Cardiac muscle cell (in vitro differentiated cells and primary cell): ENCODE results near the gene ATPAF2. TPM values are rescaled to one million over a fixed set of nuclear protein-coding genes. Genes with fewer than 3 reads are reported as not detected.

Experiments used
- DNase-seq, 2 donors: peaks; one replicate each; pipeline versions ENCODE4 v3.0.0 to v3.0.0-alpha.2; 2010 to 2017; ENCODE audit warnings: low read depth in 1 of 2, low spot score in 1 of 2
- H3K27ac ChIP-seq: fragments of 200-600 bp; sonication (generic); 2 replicates; pipeline ENCODE4 v1.5.1; 2016
- H3K27me3 ChIP-seq: fragments of 200-600 bp; sonication (generic); 2 replicates; pipeline ENCODE4 v1.6.0; 2016; ENCODE audit warnings: control low read depth
- H3K36me3 ChIP-seq: fragments of 200-600 bp; sonication (generic); 2 replicates; pipeline ENCODE4 v1.5.1; 2016; ENCODE audit warnings: control low read depth
- H3K4me1 ChIP-seq: fragments of 200-600 bp; sonication (generic); 2 replicates; pipeline ENCODE4 v1.8.1; 2017; ENCODE audit warnings: low read depth, mild to moderate bottlenecking, mixed run types
- H3K4me3 ChIP-seq: fragments of 200-600 bp; sonication (generic); 2 replicates; pipeline ENCODE4 v1.5.1; 2016; ENCODE audit warnings: mild to moderate bottlenecking
- H3K9me3 ChIP-seq: fragments of 200-600 bp; sonication (generic); 2 replicates; pipeline ENCODE4 v1.5.1; 2017; ENCODE audit warnings: low read depth, mild to moderate bottlenecking, control low read depth
- polyA plus RNA-seq: library from polyadenylated mRNA; unstranded; fragments of >200 nt; fragmentation: Nextera tagmentation; extraction: Ambion mirVana; gene quantifications from 2 replicates; pipeline ENCODE4 v1.2.1, GENCODE V29; 2016
- total RNA-seq: library from RNA; depleted of rRNA; stranded (reverse); fragments of >200 nt; gene quantifications from 2 replicates; pipeline ENCODE4 v1.2.3, GENCODE V29; 2016
- TF ChIP-seq, protein P1 (sequence below): IDR thresholded peaks from 2 replicates; pipeline ENCODE4 v1.5.1; 2012; ENCODE audit warnings: low read depth, mild to moderate bottlenecking, low read length

Gene ATPAF2
- total and polyA plus RNA-seq, 2 experiments from 2014 or later: 40.3 to 49.4 TPM

DNA sequence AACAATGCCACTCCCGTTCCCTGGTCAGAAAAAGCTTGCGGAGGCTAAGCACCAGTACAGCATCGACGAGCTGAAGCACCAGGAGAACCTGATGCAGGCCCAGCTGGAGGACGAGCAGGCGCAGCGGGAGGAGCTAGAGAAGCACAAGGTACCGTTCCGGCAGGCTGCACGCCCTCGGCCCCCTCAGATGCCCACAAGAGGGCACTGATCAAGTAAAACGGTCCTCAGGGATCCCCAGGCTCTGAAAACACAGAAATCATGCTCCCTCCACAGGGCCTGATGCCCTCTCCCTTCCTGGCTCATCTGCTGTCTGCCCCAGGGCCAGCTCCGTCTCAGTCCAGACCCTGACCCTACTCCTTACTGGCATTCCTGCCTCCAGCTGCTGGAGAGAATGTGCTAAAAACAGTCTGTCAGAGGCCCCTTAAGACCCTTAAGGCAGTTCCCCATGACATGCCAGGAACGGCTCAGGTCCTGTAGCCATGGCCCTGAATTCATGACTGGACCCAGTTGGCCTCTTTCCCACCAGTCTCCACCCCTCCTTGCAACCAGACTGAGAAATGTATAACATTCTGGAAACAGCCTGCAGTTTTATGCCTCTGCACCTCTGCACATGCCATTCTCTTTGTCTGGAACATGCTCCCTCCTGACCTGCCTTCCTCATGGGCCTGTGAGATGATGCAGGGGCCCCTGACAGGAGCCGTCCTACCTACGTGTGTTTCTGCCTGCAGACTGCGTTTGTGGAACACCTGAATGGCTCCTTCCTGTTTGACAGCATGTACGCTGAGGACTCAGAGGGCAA, 44.5 kb downstream of the ATPAF2 start:
- no peaks in the 10 kb centered on the region for H3K36me3 ChIP-seq
- no peak overlapping the region for H3K27ac ChIP-seq
- H3K27me3 ChIP-seq: no peaks in the 10 kb centered on the region
- no peaks in the 10 kb centered on the region for H3K9me3 ChIP-seq
- peaks cover 13% of the 10 kb centered on the region for H3K4me1 ChIP-seq
- TF ChIP-seq, protein P1, sequence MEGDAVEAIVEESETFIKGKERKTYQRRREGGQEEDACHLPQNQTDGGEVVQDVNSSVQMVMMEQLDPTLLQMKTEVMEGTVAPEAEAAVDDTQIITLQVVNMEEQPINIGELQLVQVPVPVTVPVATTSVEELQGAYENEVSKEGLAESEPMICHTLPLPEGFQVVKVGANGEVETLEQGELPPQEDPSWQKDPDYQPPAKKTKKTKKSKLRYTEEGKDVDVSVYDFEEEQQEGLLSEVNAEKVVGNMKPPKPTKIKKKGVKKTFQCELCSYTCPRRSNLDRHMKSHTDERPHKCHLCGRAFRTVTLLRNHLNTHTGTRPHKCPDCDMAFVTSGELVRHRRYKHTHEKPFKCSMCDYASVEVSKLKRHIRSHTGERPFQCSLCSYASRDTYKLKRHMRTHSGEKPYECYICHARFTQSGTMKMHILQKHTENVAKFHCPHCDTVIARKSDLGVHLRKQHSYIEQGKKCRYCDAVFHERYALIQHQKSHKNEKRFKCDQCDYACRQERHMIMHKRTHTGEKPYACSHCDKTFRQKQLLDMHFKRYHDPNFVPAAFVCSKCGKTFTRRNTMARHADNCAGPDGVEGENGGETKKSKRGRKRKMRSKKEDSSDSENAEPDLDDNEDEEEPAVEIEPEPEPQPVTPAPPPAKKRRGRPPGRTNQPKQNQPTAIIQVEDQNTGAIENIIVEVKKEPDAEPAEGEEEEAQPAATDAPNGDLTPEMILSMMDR: peak; percentile 50
- H3K4me3 ChIP-seq: no peak overlapping the region
- DNase-seq: peak; percentile 41 to 62

GRCh38 chr17:17993852-17994251, 45.1 kb downstream of the ATPAF2 start:
- Histone ChIP-seq H3K4me3 (no peak overlapping the region), H3K4me1 (peaks cover 13% of the 10 kb centered on the region), H3K9me3 (no peaks in the 10 kb centered on the region), H3K36me3 (no peaks in the 10 kb centered on the region), H3K27ac (no peak overlapping the region), H3K27me3 (no peaks in the 10 kb centered on the region)
- TF ChIP-seq, protein P1: no peak
- no peak for DNase-seq

GRCh38 chr17:17993366-17993765, 45.6 kb downstream of the ATPAF2 start:
- TF ChIP-seq, protein P1: no peak
- Histone ChIP-seq H3K27ac (no peak overlapping the region), H3K4me3 (no peak overlapping the region), H3K27me3 (no peaks in the 10 kb centered on the region), H3K4me1 (peaks cover 17% of the 10 kb centered on the region), H3K36me3 (no peaks in the 10 kb centered on the region), H3K9me3 (no peaks in the 10 kb centered on the region)
- DNase-seq: no peak

DNA sequence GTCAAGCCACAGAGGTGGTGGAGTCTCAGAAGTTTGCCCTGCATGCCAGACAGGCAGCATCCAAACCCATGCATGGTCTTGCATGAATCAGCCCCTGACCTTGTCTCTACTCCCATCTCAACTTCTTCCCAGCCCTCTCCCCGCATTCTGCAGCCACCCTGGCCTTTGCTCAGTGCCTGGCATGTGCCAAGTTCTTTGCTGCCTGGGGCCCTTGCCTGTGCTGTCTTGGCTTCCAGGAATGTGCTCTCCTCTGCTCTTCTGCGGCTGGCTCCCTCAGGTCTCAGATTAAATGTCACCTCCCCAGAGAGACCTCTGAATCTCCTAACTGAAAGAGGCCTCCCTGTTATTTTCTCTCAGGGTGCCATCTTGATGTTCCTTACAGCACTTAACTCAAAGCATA, 48.7 kb downstream of the ATPAF2 start:
- TF ChIP-seq, protein P1: no peak
- Histone ChIP-seq H3K4me1 (peaks cover 18% of the 10 kb centered on the region), H3K27me3 (no peaks in the 10 kb centered on the region), H3K4me3 (no peak overlapping the region), H3K36me3 (no peaks in the 10 kb centered on the region), H3K27ac (no peak overlapping the region), H3K9me3 (no peaks in the 10 kb centered on the region)
- no peak for DNase-seq

DNA sequence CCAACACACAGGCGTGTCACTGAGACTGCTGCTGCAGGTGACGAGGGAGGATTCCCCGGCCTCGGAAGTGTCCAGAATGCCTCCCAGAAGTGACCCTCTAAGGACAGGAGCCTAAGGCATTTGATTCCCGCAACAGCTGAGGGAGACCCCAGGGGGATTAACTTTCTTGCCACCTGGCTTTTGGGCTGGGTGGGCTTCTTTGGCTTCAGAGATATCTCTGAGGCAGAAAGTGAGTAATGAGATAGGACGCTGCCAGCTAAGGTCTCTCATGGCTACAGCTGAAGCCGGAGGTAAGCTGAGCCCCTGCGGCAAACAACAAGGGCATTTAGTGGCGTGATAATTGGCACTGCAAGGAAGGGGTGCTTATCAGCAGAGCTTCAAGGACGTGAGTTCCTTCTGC, 49.4 kb downstream of the ATPAF2 start:
- Histone ChIP-seq H3K27me3 (no peaks in the 10 kb centered on the region), H3K27ac (no peak overlapping the region), H3K36me3 (no peaks in the 10 kb centered on the region), H3K4me3 (no peak overlapping the region), H3K9me3 (no peaks in the 10 kb centered on the region), H3K4me1 (peaks cover 12% of the 10 kb centered on the region)
- no peak for DNase-seq
- TF ChIP-seq, protein P1: no peak
